GM10248 (cell line): ENCODE results near the gene CYP2A13.
"Not testable (repeated sequence)": the region's sequence is repeated elsewhere in the genome, so short reads cannot be mapped to it uniquely, and the experiment has no call there.

ENCODE experiments used
- CTCF ChIA-PET: fragments of 300-600 bp; sonication (Branson Sonifier 250); formaldehyde crosslinking; extraction: SDS; loops from one replicate; lab custom pipeline; 2021; ENCODE audit warnings: antibody characterized with exemption; lab: Yijun Ruan, JAX
- POLR2A ChIA-PET: fragments of 350-650 bp; sonication (Branson Sonifier 250); formaldehyde crosslinking; extraction: SDS; loops from one replicate; lab custom pipeline; 2020; ENCODE audit warnings: antibody characterized with exemption; lab: Yijun Ruan, JAX
- DNase-seq: peaks from one replicate; pipeline ENCODE4 v3.0.0; 2012; ENCODE audit errors: extremely low spot score
- CTCF ChIP-seq: IDR thresholded peaks from 2 replicates; pipeline ENCODE4 v1.5.1; 2012; ENCODE audit warnings: mild to moderate bottlenecking, low read depth; ENCODE audit errors: extremely low read depth, missing control alignments, control extremely low read depth

Gene CYP2A13

GRCh38 chr19:41116261-41116660, 28.0 kb downstream of the CYP2A13 start:
- TF ChIP-seq CTCF: no peak
- DNase-seq: no peak
- ChIA-PET CTCF (interaction anchor here (1.4 kb wide), 1 partner anchor 28 kb away, joined by 3 read pairs; no protein-coding TSS in a partner anchor), POLR2A (no interaction called here)

- POLR2A ChIA-PET, DNase-seq: not testable (repeated sequence)
- CTCF ChIA-PET: interaction anchor here (1.0 kb wide), 1 partner anchor 108 kb away, joined by 3 read pairs; no protein-coding TSS in a partner anchor
Observed at GRCh38 chr19:41120929-41121911, 33.0 kb downstream of the CYP2A13 start.

- CTCF ChIA-PET: interaction anchor here (0.8 to 1.9 kb wide), 2 partner anchors 22 to 186 kb away, joined by 3 to 5 read pairs; no protein-coding TSS in a partner anchor
- POLR2A ChIA-PET, DNase-seq: not testable (repeated sequence)
Observed at GRCh38 chr19:41122846-41123245, 34.6 kb downstream of the CYP2A13 start.

GRCh38 chr19:41123716-41124294, 35.6 kb downstream of the CYP2A13 start:
- DNase-seq: no peak
- TF ChIP-seq CTCF: no peak
- ChIA-PET POLR2A (no interaction called here), CTCF (interaction anchor here (0.8 to 1.9 kb wide), 2 partner anchors 21 to 185 kb away, joined by 3 to 5 read pairs; no protein-coding TSS in a partner anchor)

- DNase-seq, POLR2A ChIA-PET: not testable (repeated sequence)
- CTCF ChIA-PET: interaction anchor here (0.7 to 2.8 kb wide), 10 partner anchors 9 to 468 kb away, joined by 3 to 15 read pairs (median 4); no protein-coding TSS in a partner anchor
- peak; percentile 41 for TF ChIP-seq CTCF
Observed at GRCh38 chr19:41126765-41127203, 38.5 kb downstream of the CYP2A13 start.

- DNase-seq, POLR2A ChIA-PET: not testable (repeated sequence)
- CTCF ChIA-PET: interaction anchor here (0.8 to 2.8 kb wide), 9 partner anchors 9 to 369 kb away, joined by 3 to 15 read pairs (median 3); no protein-coding TSS in a partner anchor
Observed at GRCh38 chr19:41127362-41127761, 39.1 kb downstream of the CYP2A13 start.

GRCh38 chr19:41127801-41128300, 39.6 kb downstream of the CYP2A13 start:
- DNase-seq, POLR2A ChIA-PET: not testable (repeated sequence)
- TF ChIP-seq CTCF: peak; percentile 29
- CTCF ChIA-PET: interaction anchor here (0.8 to 2.8 kb wide), 5 partner anchors 10 to 180 kb away, joined by 3 to 15 read pairs (median 7); no protein-coding TSS in a partner anchor
